H9 (cell line): ENCODE results near the gene MTMR12. TPM values are rescaled to one million over a fixed set of nuclear protein-coding genes. Genes with fewer than 3 reads are reported as not detected.

Source experiments
- DNase-seq: peaks from one replicate; pipeline ENCODE4 v3.0.0-alpha.2; 2017
- H2AFZ ChIP-seq: one replicate; pipeline ENCODE4 v1.6.1; 2013; ENCODE audit warnings: mild to moderate bottlenecking, low read length, control low read depth, moderate library complexity
- H2AK5ac ChIP-seq: 2 replicates; pipeline ENCODE4 v1.6.1; 2013; ENCODE audit warnings: low read length, control low read depth, mixed read lengths; ENCODE audit not compliant: insufficient read length
- H2BK120ac ChIP-seq: one replicate; pipeline ENCODE4 v1.6.1; 2013; ENCODE audit warnings: low read depth, mild to moderate bottlenecking, low read length, control low read depth, inconsistent platforms; ENCODE audit not compliant: poor library complexity, severe bottlenecking
- H2BK12ac ChIP-seq: 2 replicates; pipeline ENCODE4 v1.6.1; 2013; ENCODE audit warnings: low read length, control low read depth, mixed read lengths, low read depth; ENCODE audit not compliant: insufficient read length
- H2BK15ac ChIP-seq: 2 replicates; pipeline ENCODE4 v1.6.1; 2013; ENCODE audit warnings: low read depth, low read length, control low read depth
- H2BK20ac ChIP-seq: one replicate; pipeline ENCODE4 v1.6.1; 2013; ENCODE audit warnings: low read depth, mild to moderate bottlenecking, low read length, control low read depth, inconsistent platforms; ENCODE audit not compliant: poor library complexity, severe bottlenecking
- H2BK5ac ChIP-seq: 2 replicates; pipeline ENCODE4 v1.6.1; 2013; ENCODE audit warnings: low read length, control low read depth, mixed read lengths; ENCODE audit not compliant: insufficient read length
- H3K14ac ChIP-seq: 2 replicates; pipeline ENCODE4 v1.6.1; 2013; ENCODE audit warnings: low read length, control low read depth; ENCODE audit not compliant: insufficient read depth
- H3K18ac ChIP-seq: 2 replicates; pipeline ENCODE4 v1.6.1; 2013; ENCODE audit warnings: low read depth, mild to moderate bottlenecking, mixed read lengths, low read length, control low read depth; ENCODE audit not compliant: insufficient read length
- H3K23ac ChIP-seq: 2 replicates; pipeline ENCODE4 v1.6.1; 2013; ENCODE audit warnings: low read length, control low read depth, mixed read lengths, low read depth; ENCODE audit not compliant: insufficient read length
- H3K23me2 ChIP-seq: 2 replicates; pipeline ENCODE4 v1.6.1; 2013; ENCODE audit warnings: low read depth, mild to moderate bottlenecking, mixed read lengths, low read length, control low read depth; ENCODE audit not compliant: insufficient read length, poor library complexity, severe bottlenecking
- H3K27ac ChIP-seq: 2 replicates; pipeline ENCODE4 v1.5.1; 2013; ENCODE audit warnings: low read length, control low read depth, mixed read lengths, low read depth; ENCODE audit not compliant: insufficient read length
- H3K27me3 ChIP-seq: 2 replicates; pipeline ENCODE4 v1.6.1; 2013; ENCODE audit warnings: low read length, control low read depth, inconsistent platforms; ENCODE audit not compliant: insufficient read depth
- H3K4ac ChIP-seq: 2 replicates; pipeline ENCODE4 v1.6.1; 2013; ENCODE audit warnings: low read depth, mild to moderate bottlenecking, control low read depth, inconsistent platforms, low read length, moderate library complexity
- H3K4me1 ChIP-seq: 2 replicates; pipeline ENCODE4 v1.6.1; 2013; ENCODE audit warnings: low read length, control low read depth, inconsistent platforms; ENCODE audit not compliant: insufficient read depth
- H3K4me2 ChIP-seq: 2 replicates; pipeline ENCODE4 v1.6.1; 2013; ENCODE audit warnings: low read length, control low read depth, mixed read lengths; ENCODE audit not compliant: insufficient read length, insufficient read depth
- H3K56ac ChIP-seq: 2 replicates; pipeline ENCODE4 v1.6.1; 2013; ENCODE audit warnings: low read depth, mild to moderate bottlenecking, mixed read lengths, low read length, control low read depth; ENCODE audit not compliant: insufficient read length
- H3K79me1 ChIP-seq: 2 replicates; pipeline ENCODE4 v1.6.1; 2013; ENCODE audit warnings: low read depth, mild to moderate bottlenecking, moderate library complexity, low read length, control low read depth, inconsistent platforms; ENCODE audit not compliant: insufficient read depth, poor library complexity, severe bottlenecking
- H3K79me2 ChIP-seq: 2 replicates; pipeline ENCODE4 v1.6.1; 2013; ENCODE audit warnings: low read length, control low read depth, inconsistent platforms; ENCODE audit not compliant: insufficient read depth
- H3K9ac ChIP-seq: 2 replicates; pipeline ENCODE4 v1.6.1; 2013; ENCODE audit warnings: low read length, control low read depth, mixed read lengths; ENCODE audit not compliant: insufficient read length; ENCODE audit errors: extremely low read depth
- H3K9me3 ChIP-seq: one replicate; pipeline ENCODE4 v1.6.1; 2013; ENCODE audit warnings: low read depth, low read length, inconsistent platforms; ENCODE audit not compliant: control insufficient read depth
- H3T11ph ChIP-seq: one replicate; pipeline ENCODE4 v1.6.1; 2013; ENCODE audit warnings: mild to moderate bottlenecking, low read length, control low read depth, inconsistent platforms
- H4K20me1 ChIP-seq: one replicate; pipeline ENCODE4 v1.6.1; 2013; ENCODE audit not compliant: control insufficient read depth, insufficient read length, insufficient read depth
- H4K5ac ChIP-seq: 2 replicates; pipeline ENCODE4 v1.6.1; 2013; ENCODE audit warnings: low read depth, mild to moderate bottlenecking, mixed read lengths, low read length, control low read depth; ENCODE audit not compliant: insufficient read length
- H4K8ac ChIP-seq: replicated peaks from 2 replicates; pipeline ENCODE4 v1.6.1; 2013; ENCODE audit warnings: low read length, control low read depth, mixed read lengths, low read depth; ENCODE audit not compliant: insufficient read length
- H4K91ac ChIP-seq: 2 replicates; pipeline ENCODE4 v1.6.1; 2013; ENCODE audit warnings: low read depth, mild to moderate bottlenecking, moderate library complexity, mixed read lengths, low read length, control low read depth; ENCODE audit not compliant: insufficient read length
- H3K27ac Mint-ChIP-seq, 3 experiments: 2 replicates in 2 of 3; 3 replicates in 1 of 3; pipeline ENCODE4 v1.8.0; 2020 to 2021; ENCODE audit warnings: mixed read lengths in 3 of 3, mild to moderate bottlenecking in 1 of 3, moderate library complexity in 1 of 3
- H3K27me3 Mint-ChIP-seq: 2 replicates; pipeline ENCODE4 v1.8.0; 2021; ENCODE audit warnings: low read depth, mild to moderate bottlenecking, moderate library complexity, mixed read lengths
- H3K36me3 Mint-ChIP-seq, 3 experiments: 2 replicates in 2 of 3; 3 replicates in 1 of 3; pipeline ENCODE4 v1.8.0; 2020 to 2021; ENCODE audit warnings: low read depth in 3 of 3, mixed read lengths in 3 of 3; ENCODE audit not compliant: insufficient read depth in 1 of 3
- H3K4me1 Mint-ChIP-seq, 2 experiments: 2 replicates each; pipeline ENCODE4 v1.8.0; 2020; ENCODE audit warnings: mixed read lengths in 2 of 2
- H3K4me3 Mint-ChIP-seq, 2 experiments: 2 replicates in 1 of 2; 3 replicates in 1 of 2; pipeline ENCODE4 v1.8.0; 2020 to 2021; ENCODE audit warnings: mild to moderate bottlenecking in 2 of 2, mixed read lengths in 2 of 2, moderate library complexity in 1 of 2
- H3K9me3 Mint-ChIP-seq, 2 experiments: 2 replicates in 1 of 2; 3 replicates in 1 of 2; pipeline ENCODE4 v1.8.0; 2020; ENCODE audit warnings: mild to moderate bottlenecking in 2 of 2, mixed read lengths in 2 of 2, moderate library complexity in 1 of 2
- CTCF ChIP-seq: fragments of 200-600 bp; sonication (generic); conservative IDR thresholded peaks from 3 replicates; pipeline ENCODE4 v1.8.0; 2021; ENCODE audit warnings: antibody characterized with exemption, mild to moderate bottlenecking
- WGBS: extraction: QIAGEN DNeasy Blood & Tissue Kit; methylation state at CpG from one replicate; pipeline ENCODE4 v1.1.7; 2013; ENCODE audit warnings: missing lambda C conversion rate, low lambda C conversion rate, mixed read lengths; ENCODE audit not compliant: insufficient read length; ENCODE audit errors: extremely low coverage; 5-methylcytosine and 5-hydroxymethylcytosine counted together
- total RNA-seq: library from RNA; stranded (reverse); gene quantifications from 2 replicates; pipeline ENCODE4 v1.2.1, GENCODE V29; 2021

The MTMR12 gene
- total RNA-seq, 1 experiment from 2014 or later = 39.3 TPM

- H3K27ac ChIP-seq = no peak overlapping the region
- H3K4ac ChIP-seq = no peak overlapping the region
- H3K9ac ChIP-seq = no peak overlapping the region
- H3K4me1 Mint-ChIP-seq = peaks cover 2 to 11% of the 10 kb centered on the region in 2 experiments; a peak in 2 of 4 replicates
- no peak overlapping the region for H3K14ac ChIP-seq
- no peak for TF ChIP-seq CTCF
- H2BK15ac ChIP-seq = no peak overlapping the region
- no peaks in the 10 kb centered on the region for H4K20me1 ChIP-seq
- H3K79me2 ChIP-seq = no peaks in the 10 kb centered on the region
- no peak overlapping the region for H3K23ac ChIP-seq
- no peak overlapping the region for H4K5ac ChIP-seq
- H3T11ph ChIP-seq = no peak overlapping the region
- H2AK5ac ChIP-seq = no peak overlapping the region
- DNase-seq = no peak
- no peak overlapping the region for H4K8ac ChIP-seq
- H2AFZ ChIP-seq = no peak overlapping the region
- no peak overlapping the region for H3K4me2 ChIP-seq
- H4K91ac ChIP-seq = no peak overlapping the region
- no peaks in the 10 kb centered on the region for H3K27me3 ChIP-seq
- no peak overlapping the region for H3K56ac ChIP-seq
- no peaks in the 10 kb centered on the region for H3K79me1 ChIP-seq
- H3K9me3 ChIP-seq = no peaks in the 10 kb centered on the region
- no peaks in the 10 kb centered on the region for H3K27me3 Mint-ChIP-seq
- H2BK120ac ChIP-seq = no peak overlapping the region
- WGBS = no CpG with 5 or more reads among the region's 2 CpGs
- H3K18ac ChIP-seq = no peak overlapping the region
- H3K36me3 Mint-ChIP-seq = peaks cover 35 to 86% (median 77%) of the 10 kb centered on the region in 3 experiments
- no peaks in the 10 kb centered on the region for H3K9me3 Mint-ChIP-seq
- H3K4me3 Mint-ChIP-seq = no peak overlapping the region
- H2BK20ac ChIP-seq = no peak overlapping the region
- no peaks in the 10 kb centered on the region for H3K23me2 ChIP-seq
- no peak overlapping the region for H2BK12ac ChIP-seq
- H2BK5ac ChIP-seq = no peak overlapping the region
- H3K4me1 ChIP-seq = no peaks in the 10 kb centered on the region
- H3K27ac Mint-ChIP-seq = no peak overlapping the region
Measured at GRCh38 chr5:32255540-32255900, 57.2 kb downstream of the MTMR12 start.
